Measurements from ENCODE around the gene RSPH6A. TPM values are rescaled to one million over a fixed set of nuclear protein-coding genes. Genes with fewer than 3 reads are reported as not detected.

Gene RSPH6A
- total and polyA plus RNA-seq, 2 experiments from 2014 or later: not detected

DNA sequence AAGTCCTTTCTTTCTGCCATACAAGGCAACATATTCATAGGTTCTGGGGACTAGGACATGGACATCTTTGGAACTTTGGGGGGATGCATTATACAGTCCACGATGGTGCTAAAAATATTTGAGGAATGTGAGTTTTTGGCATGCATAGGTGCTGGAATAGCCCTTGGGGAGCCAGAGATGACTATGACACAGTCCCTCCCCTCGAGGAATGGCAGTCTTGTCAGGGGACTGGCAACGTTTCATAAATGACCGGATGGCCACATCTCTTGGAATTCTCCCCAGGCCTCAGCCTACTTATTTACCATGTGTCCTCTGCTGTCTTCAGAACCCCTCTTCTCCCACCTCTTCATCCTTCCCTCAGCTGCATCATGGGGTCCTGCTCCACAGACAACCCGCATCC is 68.2 kb downstream of the RSPH6A start:
- WGBS (ENCODE audit: low lambda C conversion rate, missing lambda C conversion rate): 82% methylated on average over 5 of the region's 5 CpGs
- Histone ChIP-seq H2AFZ (no peak overlapping the region), H3K4me3 (no peak overlapping the region), H3K36me3 (replicated peaks; ENCODE audit: insufficient read depth, low read depth) (no peaks in the 10 kb centered on the region), H3K9me2 (replicated peaks; ENCODE audit: insufficient read depth) (no peaks in the 10 kb centered on the region), H3K9me3 (ENCODE audit: low read depth) (no peaks in the 10 kb centered on the region), H3K27ac (no peak overlapping the region), H3K4me2 (no peak overlapping the region), H4K20me1 (ENCODE audit: insufficient read depth, poor library complexity, severe bottlenecking) (no peaks in the 10 kb centered on the region), H3K27me3 (no peaks in the 10 kb centered on the region), H3K79me2 (no peaks in the 10 kb centered on the region), H3K4me1 (ENCODE audit: insufficient read depth) (no peaks in the 10 kb centered on the region)
- TF ChIP-seq EZH2 (IDR thresholded peaks at IDR 0.05; ENCODE audit: borderline replicate concordance) (no peak), EZH2phosphoT487 (IDR thresholded peaks at IDR 0.05; ENCODE audit: low read depth, severe bottlenecking, unreplicated experiment) (no peak)
- TF ChIP-seq, protein P1, sequence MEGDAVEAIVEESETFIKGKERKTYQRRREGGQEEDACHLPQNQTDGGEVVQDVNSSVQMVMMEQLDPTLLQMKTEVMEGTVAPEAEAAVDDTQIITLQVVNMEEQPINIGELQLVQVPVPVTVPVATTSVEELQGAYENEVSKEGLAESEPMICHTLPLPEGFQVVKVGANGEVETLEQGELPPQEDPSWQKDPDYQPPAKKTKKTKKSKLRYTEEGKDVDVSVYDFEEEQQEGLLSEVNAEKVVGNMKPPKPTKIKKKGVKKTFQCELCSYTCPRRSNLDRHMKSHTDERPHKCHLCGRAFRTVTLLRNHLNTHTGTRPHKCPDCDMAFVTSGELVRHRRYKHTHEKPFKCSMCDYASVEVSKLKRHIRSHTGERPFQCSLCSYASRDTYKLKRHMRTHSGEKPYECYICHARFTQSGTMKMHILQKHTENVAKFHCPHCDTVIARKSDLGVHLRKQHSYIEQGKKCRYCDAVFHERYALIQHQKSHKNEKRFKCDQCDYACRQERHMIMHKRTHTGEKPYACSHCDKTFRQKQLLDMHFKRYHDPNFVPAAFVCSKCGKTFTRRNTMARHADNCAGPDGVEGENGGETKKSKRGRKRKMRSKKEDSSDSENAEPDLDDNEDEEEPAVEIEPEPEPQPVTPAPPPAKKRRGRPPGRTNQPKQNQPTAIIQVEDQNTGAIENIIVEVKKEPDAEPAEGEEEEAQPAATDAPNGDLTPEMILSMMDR (IDR thresholded peaks at IDR 0.05; ENCODE audit: poor library complexity): no peak
- DNase-seq (ENCODE audit: low spot score): no peak

Other genes with a start within 250 kb of the RSPH6A start
- gene OPA3, start 230.5 kb downstream of the RSPH6A start, total RNA-seq: 11.2 and 15.1 TPM in 2 replicates
- gene OPA3, start 230.5 kb downstream of the RSPH6A start, polyA plus RNA-seq: 15.0 and 15.2 TPM in 2 replicates
- gene GPR4, start 213.1 kb downstream of the RSPH6A start, total RNA-seq: not detected in 2 replicates
- gene GPR4, start 213.1 kb downstream of the RSPH6A start, polyA plus RNA-seq: 0.10 TPM in 1 of 2 replicates, not detected in the other
- gene EML2, start 175.9 kb downstream of the RSPH6A start, total RNA-seq: 9.1 and 13.9 TPM in 2 replicates
- 17.0 and 20.6 TPM in 2 replicates for gene EML2, start 175.9 kb downstream of the RSPH6A start, polyA plus RNA-seq
- 1.8 and 2.7 TPM in 2 replicates for gene GIPR, start 147.1 kb downstream of the RSPH6A start, total RNA-seq
- 5.6 and 6.7 TPM in 2 replicates for gene GIPR, start 147.1 kb downstream of the RSPH6A start, polyA plus RNA-seq
- 149 and 165 TPM in 2 replicates for gene SNRPD2, start 123.4 kb downstream of the RSPH6A start, total RNA-seq
- gene SNRPD2, start 123.4 kb downstream of the RSPH6A start, polyA plus RNA-seq: 478 and 513 TPM in 2 replicates
- 7.5 and 10.3 TPM in 2 replicates for gene QPCTL, start 122.6 kb downstream of the RSPH6A start, total RNA-seq
- 6.8 and 11.0 TPM in 2 replicates for gene QPCTL, start 122.6 kb downstream of the RSPH6A start, polyA plus RNA-seq
- 4.6 and 7.5 TPM in 2 replicates for gene FBXO46, start 84.4 kb downstream of the RSPH6A start, total RNA-seq
- gene FBXO46, start 84.4 kb downstream of the RSPH6A start, polyA plus RNA-seq: 13.3 and 14.8 TPM in 2 replicates
- not detected in 2 replicates for gene MEIOSIN, start 81.9 kb downstream of the RSPH6A start, total RNA-seq
- gene MEIOSIN, start 81.9 kb downstream of the RSPH6A start, polyA plus RNA-seq: not detected in 2 replicates
- gene SIX5, start 46.1 kb downstream of the RSPH6A start, total RNA-seq: 12.1 and 17.0 TPM in 2 replicates
- 12.6 and 15.6 TPM in 2 replicates for gene SIX5, start 46.1 kb downstream of the RSPH6A start, polyA plus RNA-seq
- gene DMPK, start 32.8 kb downstream of the RSPH6A start, total RNA-seq: 25.2 and 71.4 TPM in 2 replicates
- 46.0 and 60.7 TPM in 2 replicates for gene DMPK, start 32.8 kb downstream of the RSPH6A start, polyA plus RNA-seq
- 18.3 and 23.7 TPM in 2 replicates for gene DMWD, start 22.5 kb downstream of the RSPH6A start, total RNA-seq
- gene DMWD, start 22.5 kb downstream of the RSPH6A start, polyA plus RNA-seq: 70.1 and 95.8 TPM in 2 replicates
- 33.8 and 41.6 TPM in 2 replicates for gene SYMPK, start 47.8 kb upstream of the RSPH6A start, total RNA-seq
- gene SYMPK, start 47.8 kb upstream of the RSPH6A start, polyA plus RNA-seq: 33.4 and 39.0 TPM in 2 replicates
- gene FOXA3, start 49.0 kb upstream of the RSPH6A start, total RNA-seq: 14.5 and 14.6 TPM in 2 replicates
- 16.7 and 18.6 TPM in 2 replicates for gene FOXA3, start 49.0 kb upstream of the RSPH6A start, polyA plus RNA-seq
- 23.8 and 25.2 TPM in 2 replicates for gene IRF2BP1, start 70.8 kb upstream of the RSPH6A start, total RNA-seq
- 11.5 and 15.8 TPM in 2 replicates for gene IRF2BP1, start 70.8 kb upstream of the RSPH6A start, polyA plus RNA-seq
- gene MYPOP, start 87.3 kb upstream of the RSPH6A start, total RNA-seq: 2.4 and 3.5 TPM in 2 replicates
- gene MYPOP, start 87.3 kb upstream of the RSPH6A start, polyA plus RNA-seq: 2.5 and 3.1 TPM in 2 replicates
- not detected in 2 replicates for gene NANOS2, start 99.5 kb upstream of the RSPH6A start, total RNA-seq
- not detected in 2 replicates for gene NANOS2, start 99.5 kb upstream of the RSPH6A start, polyA plus RNA-seq
- gene NOVA2, start 158.6 kb upstream of the RSPH6A start, total RNA-seq: 0.12 TPM in 1 of 2 replicates, not detected in the other
- gene NOVA2, start 158.6 kb upstream of the RSPH6A start, polyA plus RNA-seq: 0.08 and 0.16 TPM in 2 replicates
- gene CCDC61, start 180.2 kb upstream of the RSPH6A start, total RNA-seq: 3.6 and 4.5 TPM in 2 replicates
- gene CCDC61, start 180.2 kb upstream of the RSPH6A start, polyA plus RNA-seq: 7.3 and 9.8 TPM in 2 replicates
- not detected in 2 replicates for gene PGLYRP1, start 207.7 kb upstream of the RSPH6A start, total RNA-seq
- gene PGLYRP1, start 207.7 kb upstream of the RSPH6A start, polyA plus RNA-seq: not detected in 2 replicates
- 1.1 and 1.8 TPM in 2 replicates for gene IGFL4, start 225.7 kb upstream of the RSPH6A start, total RNA-seq
- gene IGFL4, start 225.7 kb upstream of the RSPH6A start, polyA plus RNA-seq: 0.41 and 0.83 TPM in 2 replicates

Data from hepatocyte (in vitro differentiated cells).